Right atrium auricular region (tissue), 2 donors: Measurements from ENCODE around the gene SYT1. TPM values are rescaled to one million over a fixed set of nuclear protein-coding genes. Genes with fewer than 3 reads are reported as not detected.

Experiments
- DNase-seq: peaks from one replicate; pipeline ENCODE4 v3.0.0-alpha.2; 2019; ENCODE audit warnings: low spot score
- H3K27ac ChIP-seq, 2 donors: fragments of 200-600 bp; sonication (generic); 1 replicate in 1 of 2; 2 replicates in 1 of 2; pipeline ENCODE4 v1.5.1; 2016 to 2019
- H3K27me3 ChIP-seq, 2 donors: fragments of 200-600 bp; sonication (generic); one replicate each; pipeline versions ENCODE4 v1.5.1 to v1.6.0; 2017 to 2019
- H3K36me3 ChIP-seq: fragments of 200-600 bp; sonication (generic); one replicate; pipeline ENCODE4 v1.5.1; 2016
- H3K4me1 ChIP-seq, 2 donors: fragments of 200-600 bp; sonication (generic); one replicate each; pipeline versions ENCODE4 v1.5.1 to v1.6.0; 2017 to 2019
- H3K4me3 ChIP-seq, 2 donors: fragments of 200-600 bp; sonication (generic); 1 replicate in 1 of 2; 2 replicates in 1 of 2; pipeline ENCODE4 v1.5.1; 2017 to 2019; ENCODE audit warnings: mild to moderate bottlenecking in 1 of 2, moderate library complexity in 1 of 2
- H3K9me3 ChIP-seq, 2 donors: fragments of 200-600 bp; sonication (generic); one replicate each; pipeline ENCODE4 v1.5.1; 2019
- CTCF ChIP-seq, 2 donors: fragments of 200-600 bp; sonication (generic); IDR thresholded peaks; one replicate each; pipeline ENCODE4 v1.5.1; 2019; ENCODE audit warnings: antibody characterized with exemption in 2 of 2
- total RNA-seq, 2 donors: library from RNA; depleted of rRNA; stranded (reverse); fragments of >200 nt; gene quantifications; one replicate each; pipeline ENCODE4 v1.1.0, GENCODE V29; 2016

SYT1 gene
- total RNA-seq, 2 donors from 2014 or later = 0.16 TPM; not detected in 1

GRCh38 chr12:79055926-79056674, 191.5 kb downstream of the SYT1 start:
- no peak for DNase-seq
- no peaks in the 10 kb centered on the region for H3K4me1 ChIP-seq
- no peaks in the 10 kb centered on the region for H3K36me3 ChIP-seq
- H3K27ac ChIP-seq = no peak overlapping the region
- no peaks in the 10 kb centered on the region for H3K9me3 ChIP-seq
- H3K27me3 ChIP-seq = no peaks in the 10 kb centered on the region
- H3K4me3 ChIP-seq = no peak overlapping the region
- no peak for TF ChIP-seq CTCF (IDR thresholded peaks at IDR 0.05)

- Histone ChIP-seq H3K27me3 (no peaks in the 10 kb centered on the region), H3K9me3 (no peaks in the 10 kb centered on the region), H3K36me3 (no peaks in the 10 kb centered on the region), H3K27ac (no peak overlapping the region), H3K4me1 (no peaks in the 10 kb centered on the region), H3K4me3 (no peak overlapping the region)
- no peak for DNase-seq
- TF ChIP-seq CTCF (IDR thresholded peaks at IDR 0.05) = no peak
These were observed 192.2 kb downstream of the SYT1 start for GRCh38 chr12:79056775-79057174.

GRCh38 chr12:79057540-79057939, 193.0 kb downstream of the SYT1 start:
- Histone ChIP-seq H3K4me1 (no peaks in the 10 kb centered on the region), H3K9me3 (no peaks in the 10 kb centered on the region), H3K4me3 (no peak overlapping the region), H3K27ac (no peak overlapping the region), H3K27me3 (no peaks in the 10 kb centered on the region), H3K36me3 (no peaks in the 10 kb centered on the region)
- no peak for TF ChIP-seq CTCF (IDR thresholded peaks at IDR 0.05)
- no peak for DNase-seq

- H3K9me3 ChIP-seq = no peaks in the 10 kb centered on the region
- H3K4me3 ChIP-seq = no peak overlapping the region
- no peak for TF ChIP-seq CTCF (IDR thresholded peaks at IDR 0.05)
- no peaks in the 10 kb centered on the region for H3K4me1 ChIP-seq
- no peaks in the 10 kb centered on the region for H3K27me3 ChIP-seq
- H3K27ac ChIP-seq = no peak overlapping the region
- H3K36me3 ChIP-seq = no peaks in the 10 kb centered on the region
- DNase-seq = no peak
These were observed 193.8 kb downstream of the SYT1 start for GRCh38 chr12:79058342-79058741.

GRCh38 chr12:79059557-79059956, 195.0 kb downstream of the SYT1 start:
- no peak for DNase-seq
- Histone ChIP-seq H3K27ac (no peak overlapping the region), H3K27me3 (no peaks in the 10 kb centered on the region), H3K36me3 (no peaks in the 10 kb centered on the region), H3K4me1 (no peaks in the 10 kb centered on the region), H3K4me3 (no peak overlapping the region), H3K9me3 (no peaks in the 10 kb centered on the region)
- TF ChIP-seq CTCF (IDR thresholded peaks at IDR 0.05) = no peak

GRCh38 chr12:79063258-79063657, 198.7 kb downstream of the SYT1 start:
- DNase-seq = no peak
- no peak for TF ChIP-seq CTCF (IDR thresholded peaks at IDR 0.05)
- Histone ChIP-seq H3K4me3 (no peak overlapping the region), H3K27me3 (no peaks in the 10 kb centered on the region), H3K9me3 (no peaks in the 10 kb centered on the region), H3K27ac (no peak overlapping the region), H3K36me3 (no peaks in the 10 kb centered on the region), H3K4me1 (no peaks in the 10 kb centered on the region)
